Omental fat pad (tissue), 4 donors: Measurements from ENCODE around the gene RC3H2. TPM values are rescaled to one million over a fixed set of nuclear protein-coding genes. Genes with fewer than 3 reads are reported as not detected.
"Not testable (repeated sequence)": the region's sequence is repeated elsewhere in the genome, so short reads cannot be mapped to it uniquely, and the experiment has no call there.

Experiments
- ATAC-seq: fragments of 150-250 bp; one replicate; pipeline ENCODE4 v1.9.1; 2016; ENCODE audit warnings: mild to moderate bottlenecking, moderate library complexity; ENCODE audit not compliant: low FRiP score
- DNase-seq: peaks from one replicate; pipeline ENCODE4 v3.0.0-alpha.2; 2019; ENCODE audit warnings: low spot score
- total RNA-seq, 4 donors: library from RNA; depleted of rRNA; stranded (reverse); fragments of >200 nt; gene quantifications; one replicate each; pipeline ENCODE4 v1.1.0, GENCODE V29; 2016
- TF ChIP-seq, protein P1 (sequence below), 3 donors: fragments of 450-650 bp; IDR thresholded peaks; one replicate each; pipeline ENCODE4 v1.5.1; 2016 to 2017; ENCODE audit warnings: antibody characterized with exemption in 3 of 3, mild to moderate bottlenecking in 3 of 3, moderate library complexity in 2 of 3

RC3H2 gene
- total RNA-seq, 4 donors from 2014 or later, result 30.5 to 63.5 (median 41.3) TPM

GRCh38 chr9:122897969-122898368, 7.2 kb downstream of the RC3H2 start:
- TF ChIP-seq, protein P1, sequence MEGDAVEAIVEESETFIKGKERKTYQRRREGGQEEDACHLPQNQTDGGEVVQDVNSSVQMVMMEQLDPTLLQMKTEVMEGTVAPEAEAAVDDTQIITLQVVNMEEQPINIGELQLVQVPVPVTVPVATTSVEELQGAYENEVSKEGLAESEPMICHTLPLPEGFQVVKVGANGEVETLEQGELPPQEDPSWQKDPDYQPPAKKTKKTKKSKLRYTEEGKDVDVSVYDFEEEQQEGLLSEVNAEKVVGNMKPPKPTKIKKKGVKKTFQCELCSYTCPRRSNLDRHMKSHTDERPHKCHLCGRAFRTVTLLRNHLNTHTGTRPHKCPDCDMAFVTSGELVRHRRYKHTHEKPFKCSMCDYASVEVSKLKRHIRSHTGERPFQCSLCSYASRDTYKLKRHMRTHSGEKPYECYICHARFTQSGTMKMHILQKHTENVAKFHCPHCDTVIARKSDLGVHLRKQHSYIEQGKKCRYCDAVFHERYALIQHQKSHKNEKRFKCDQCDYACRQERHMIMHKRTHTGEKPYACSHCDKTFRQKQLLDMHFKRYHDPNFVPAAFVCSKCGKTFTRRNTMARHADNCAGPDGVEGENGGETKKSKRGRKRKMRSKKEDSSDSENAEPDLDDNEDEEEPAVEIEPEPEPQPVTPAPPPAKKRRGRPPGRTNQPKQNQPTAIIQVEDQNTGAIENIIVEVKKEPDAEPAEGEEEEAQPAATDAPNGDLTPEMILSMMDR (IDR thresholded peaks at IDR 0.05), result no peak
- no peak for DNase-seq
- no peak for ATAC-seq

- ATAC-seq (no peak), DNase-seq (no peak)
- TF ChIP-seq, protein P1 (IDR thresholded peaks at IDR 0.05), result no peak
These were observed 16.7 kb downstream of the RC3H2 start for GRCh38 chr9:122888480-122888879.

GRCh38 chr9:122883125-122883524, 22.0 kb downstream of the RC3H2 start:
- ATAC-seq, result no peak
- TF ChIP-seq, protein P1 (IDR thresholded peaks at IDR 0.05), result no peak
- no peak for DNase-seq

DNA sequence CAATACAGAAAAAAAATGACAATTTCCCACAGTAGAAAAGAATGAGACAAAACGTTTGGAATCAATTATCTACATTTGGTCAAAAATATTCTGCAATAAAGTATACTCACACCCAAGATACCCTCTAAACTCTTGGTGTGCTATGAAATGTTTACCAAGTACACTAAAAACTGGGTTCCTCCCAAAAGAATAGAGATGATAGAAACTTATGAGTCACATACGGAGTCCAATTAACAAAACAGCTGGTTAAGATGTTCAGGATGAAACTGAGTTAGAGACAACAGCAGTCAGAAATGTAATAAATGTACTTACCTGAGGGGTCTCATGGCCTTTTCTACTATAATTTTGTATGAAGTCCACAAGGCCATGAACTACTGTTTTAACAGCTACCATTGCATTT, 25.7 kb downstream of the RC3H2 start:
- DNase-seq, result no peak
- TF ChIP-seq, protein P1 (IDR thresholded peaks at IDR 0.05), result no peak
- no peak for ATAC-seq

DNA sequence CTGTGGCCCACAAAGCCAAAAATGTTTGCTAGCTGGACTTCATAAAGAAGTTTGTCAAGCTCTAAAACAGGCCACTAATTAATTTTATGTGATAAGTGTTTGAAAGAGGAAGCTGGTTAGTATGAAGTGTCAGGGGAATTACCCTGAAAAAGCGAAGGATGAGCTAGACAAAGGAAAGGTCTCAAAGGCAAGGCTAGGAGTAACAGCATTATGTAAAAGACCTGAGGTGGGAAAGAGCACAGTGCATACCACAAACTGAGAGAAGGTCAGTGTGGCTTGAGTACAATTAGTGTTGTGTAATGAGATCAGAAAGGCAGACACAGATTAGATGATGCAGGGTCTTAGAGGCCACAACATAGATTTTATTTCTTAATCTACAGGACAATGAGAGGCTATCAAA, 29.6 kb downstream of the RC3H2 start:
- DNase-seq (no peak), ATAC-seq (no peak)
- TF ChIP-seq, protein P1 (IDR thresholded peaks at IDR 0.05), result no peak

DNA sequence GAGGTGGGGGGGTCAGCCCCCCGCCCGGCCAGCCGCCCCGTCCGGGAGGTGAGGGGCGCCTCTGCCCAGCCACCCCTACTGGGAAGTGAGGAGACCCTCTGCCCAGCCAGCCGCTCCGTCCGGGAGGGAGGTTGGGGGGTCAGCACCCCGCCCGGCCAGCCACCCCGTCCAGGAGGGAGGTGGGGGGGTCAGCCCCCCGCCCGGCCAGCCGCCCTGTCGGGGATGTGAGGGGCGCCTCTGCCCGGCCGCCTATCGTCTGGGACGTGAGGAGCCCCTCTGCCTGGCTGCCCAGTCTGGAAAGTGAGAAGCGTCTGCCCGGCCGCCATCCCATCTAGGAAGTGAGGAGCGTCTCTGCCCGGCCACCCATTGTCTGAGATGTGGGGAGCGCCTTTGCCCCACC, 37.9 kb downstream of the RC3H2 start:
- not testable (repeated sequence) for DNase-seq, ATAC-seq

DNA sequence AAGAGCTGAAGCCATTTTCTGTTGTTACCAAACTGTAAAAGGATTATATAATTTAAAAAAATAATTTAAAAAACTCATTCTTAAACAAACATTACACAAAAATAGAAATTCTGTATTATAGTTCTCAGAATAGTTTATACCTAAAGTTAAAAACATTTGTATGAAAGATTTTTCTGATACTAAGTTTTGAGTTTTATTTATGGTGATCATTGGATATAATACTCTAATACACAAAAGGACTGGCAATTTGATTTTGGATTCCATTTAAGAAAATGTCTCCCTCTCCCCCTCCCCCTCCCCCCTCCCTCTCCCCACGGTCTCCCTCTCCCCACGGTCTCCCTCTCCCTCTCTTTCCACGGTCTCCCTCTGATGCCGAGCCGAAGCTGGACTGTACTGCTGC, 39.1 kb downstream of the RC3H2 start:
- no peak for DNase-seq
- ATAC-seq, result no peak
- TF ChIP-seq, protein P1 (IDR thresholded peaks at IDR 0.05), result no peak

- TF ChIP-seq, protein P1 (IDR thresholded peaks at IDR 0.05), result no peak
- ATAC-seq (no peak), DNase-seq (no peak)
These were observed 39.9 kb downstream of the RC3H2 start for GRCh38 chr9:122865300-122865699.
